ENCODE data around the gene TMEM167A.

Gene TMEM167A

GRCh38 chr5:83035373-83036100 lies 41.7 kb downstream of the TMEM167A start:
- no peak for DNase-seq (ENCODE audit: extremely low read depth, low read depth)
- TF ChIP-seq CTCF (IDR thresholded peaks at IDR 0.05; ENCODE audit: low read depth, low read length): no peak

- no peak for TF ChIP-seq CTCF (IDR thresholded peaks at IDR 0.05; ENCODE audit: low read depth, low read length)
- no peak for DNase-seq (ENCODE audit: extremely low read depth, low read depth)
These were observed 42.5 kb downstream of the TMEM167A start for GRCh38 chr5:83034528-83035207.

GRCh38 chr5:83034036-83034435 lies 43.2 kb downstream of the TMEM167A start:
- TF ChIP-seq CTCF (IDR thresholded peaks at IDR 0.05; ENCODE audit: low read depth, low read length): no peak
- no peak for DNase-seq (ENCODE audit: extremely low read depth, low read depth)

GRCh38 chr5:83031381-83031780 lies 45.8 kb downstream of the TMEM167A start:
- no peak for DNase-seq (ENCODE audit: extremely low read depth, low read depth)
- no peak for TF ChIP-seq CTCF (IDR thresholded peaks at IDR 0.05; ENCODE audit: low read depth, low read length)

- no peak for DNase-seq (ENCODE audit: extremely low read depth, low read depth)
- TF ChIP-seq CTCF (IDR thresholded peaks at IDR 0.05; ENCODE audit: low read depth, low read length): no peak
These were observed 47.3 kb downstream of the TMEM167A start for GRCh38 chr5:83029912-83030311.

- no peak for DNase-seq (ENCODE audit: extremely low read depth, low read depth)
- no peak for TF ChIP-seq CTCF (IDR thresholded peaks at IDR 0.05; ENCODE audit: low read depth, low read length)
These were observed 50.1 kb downstream of the TMEM167A start for GRCh38 chr5:83026930-83027687.

GRCh38 chr5:83026516-83026915 lies 50.7 kb downstream of the TMEM167A start:
- TF ChIP-seq CTCF (IDR thresholded peaks at IDR 0.05; ENCODE audit: low read depth, low read length): no peak
- no peak for DNase-seq (ENCODE audit: extremely low read depth, low read depth)
